Colonic mucosa (tissue), 4 donors: ENCODE results near the gene RAPGEF6. TPM values are rescaled to one million over a fixed set of nuclear protein-coding genes. Genes with fewer than 3 reads are reported as not detected.
"Not testable (repeated sequence)": the region's sequence is repeated elsewhere in the genome, so short reads cannot be mapped to it uniquely, and the experiment has no call there.

ENCODE experiments used
- DNase-seq: peaks from one replicate; pipeline ENCODE4 v3.0.0-alpha.2; 2020
- H3K27ac ChIP-seq: fragments of 200-600 bp; one replicate; pipeline ENCODE4 v1.8.0; 2021
- H3K27me3 ChIP-seq: fragments of 200-600 bp; one replicate; pipeline ENCODE4 v1.8.0; 2021
- H3K36me3 ChIP-seq: fragments of 200-600 bp; one replicate; pipeline ENCODE4 v1.8.0; 2021
- H3K4me1 ChIP-seq: fragments of 200-600 bp; one replicate; pipeline ENCODE4 v1.8.0; 2021; ENCODE audit warnings: mild to moderate bottlenecking
- H3K4me3 ChIP-seq: fragments of 200-600 bp; one replicate; pipeline ENCODE4 v1.8.0; 2021
- H3K9ac ChIP-seq, 2 donors: one replicate each; pipeline ENCODE4 v1.7.0; 2013; ENCODE audit warnings: control low read depth in 2 of 2, low read depth in 2 of 2, low read length in 2 of 2
- H3K9me3 ChIP-seq: fragments of 200-600 bp; one replicate; pipeline ENCODE4 v1.8.0; 2021
- intact Hi-C: fragments of 100-400 bp; cut with DNase I; formaldehyde crosslinking; loops from one replicate; pipeline ENCODE4 v1.14.1; 2022
- total RNA-seq, 2 donors: library from RNA; stranded (reverse); fragmentation: NEBNext Ultra II Directional in 1 of 2; extraction: Animal tissue kit (Norgen Biotek cat#: 25700) in 1 of 2; gene quantifications; one replicate each; pipeline ENCODE4 v1.2.1, GENCODE V29; 2021
- TF ChIP-seq, protein P1 (sequence below): fragments of 200-600 bp; IDR thresholded peaks from one replicate; pipeline ENCODE4 v1.8.0; 2022; ENCODE audit warnings: antibody characterized with exemption, mild to moderate bottlenecking
- donor health status: healthy.
- donor health status: DM: no; HTN: no; CAD: no.
- donor health status: DM: no; HTN: no; CAD: no.

RAPGEF6 gene
- total RNA-seq, 2 donors from 2014 or later = 14.9 to 16.2 TPM

DNA sequence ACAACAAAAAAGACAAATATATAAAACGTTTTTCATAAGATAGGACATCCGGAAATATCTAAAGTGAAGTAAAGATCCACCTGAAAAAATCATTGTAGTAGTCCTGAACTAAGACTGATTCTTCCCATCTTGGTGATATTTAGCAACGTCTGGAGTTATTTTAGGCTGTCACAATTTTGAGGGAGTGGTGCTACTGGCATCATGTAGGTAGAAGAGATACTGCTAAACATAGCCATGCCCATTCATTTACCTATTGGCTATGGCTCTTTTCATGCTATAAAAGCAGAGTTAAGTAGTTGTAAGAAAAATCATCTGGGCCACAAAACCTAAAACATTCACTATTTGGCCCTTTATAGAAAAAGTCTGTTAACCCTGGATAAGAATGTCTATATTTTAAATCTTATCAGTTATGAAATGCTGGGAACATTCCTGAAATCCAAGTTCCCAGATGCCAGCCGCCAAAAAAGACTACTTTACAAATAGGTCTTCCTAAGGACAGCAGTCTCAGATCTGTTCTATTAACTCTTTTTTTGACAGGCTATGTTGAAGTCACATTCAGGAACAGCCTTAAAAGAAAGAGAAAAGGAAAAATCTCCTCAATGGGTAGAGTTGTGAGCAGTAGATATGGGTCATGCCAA lies 27.0 kb downstream of the RAPGEF6 start:
- Histone ChIP-seq H3K27me3 (no peaks in the 10 kb centered on the region), H3K9ac (no peak overlapping the region), H3K4me3 (no peak overlapping the region), H3K4me1 (no peaks in the 10 kb centered on the region), H3K36me3 (no peaks in the 10 kb centered on the region), H3K27ac (no peak overlapping the region), H3K9me3 (no peaks in the 10 kb centered on the region)
- DNase-seq = no peak
- TF ChIP-seq, protein P1, sequence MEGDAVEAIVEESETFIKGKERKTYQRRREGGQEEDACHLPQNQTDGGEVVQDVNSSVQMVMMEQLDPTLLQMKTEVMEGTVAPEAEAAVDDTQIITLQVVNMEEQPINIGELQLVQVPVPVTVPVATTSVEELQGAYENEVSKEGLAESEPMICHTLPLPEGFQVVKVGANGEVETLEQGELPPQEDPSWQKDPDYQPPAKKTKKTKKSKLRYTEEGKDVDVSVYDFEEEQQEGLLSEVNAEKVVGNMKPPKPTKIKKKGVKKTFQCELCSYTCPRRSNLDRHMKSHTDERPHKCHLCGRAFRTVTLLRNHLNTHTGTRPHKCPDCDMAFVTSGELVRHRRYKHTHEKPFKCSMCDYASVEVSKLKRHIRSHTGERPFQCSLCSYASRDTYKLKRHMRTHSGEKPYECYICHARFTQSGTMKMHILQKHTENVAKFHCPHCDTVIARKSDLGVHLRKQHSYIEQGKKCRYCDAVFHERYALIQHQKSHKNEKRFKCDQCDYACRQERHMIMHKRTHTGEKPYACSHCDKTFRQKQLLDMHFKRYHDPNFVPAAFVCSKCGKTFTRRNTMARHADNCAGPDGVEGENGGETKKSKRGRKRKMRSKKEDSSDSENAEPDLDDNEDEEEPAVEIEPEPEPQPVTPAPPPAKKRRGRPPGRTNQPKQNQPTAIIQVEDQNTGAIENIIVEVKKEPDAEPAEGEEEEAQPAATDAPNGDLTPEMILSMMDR = no peak
- intact Hi-C loops = no loop called here

DNA sequence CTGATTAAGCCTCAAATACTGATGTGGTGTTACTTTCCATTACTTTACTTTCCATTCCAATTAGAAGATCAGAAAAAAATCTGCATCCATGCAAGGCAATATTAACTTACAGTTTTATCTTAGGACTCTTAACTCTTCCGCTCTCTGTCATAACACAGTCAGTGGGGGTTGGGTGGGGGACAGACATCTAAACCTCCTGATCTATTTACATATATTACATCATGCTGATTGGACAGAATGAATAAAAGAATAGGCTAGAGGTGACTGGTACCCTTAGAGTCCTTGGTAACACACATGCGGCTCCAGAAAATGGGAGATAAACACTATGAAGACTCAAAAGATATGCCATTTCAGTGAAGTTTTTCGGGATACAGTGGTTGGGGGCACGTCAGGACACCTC lies 27.6 kb downstream of the RAPGEF6 start:
- TF ChIP-seq, protein P1 = no peak
- H3K4me1 ChIP-seq = no peaks in the 10 kb centered on the region
- no peak overlapping the region for H3K4me3 ChIP-seq
- H3K27ac ChIP-seq = no peak overlapping the region
- no peaks in the 10 kb centered on the region for H3K36me3 ChIP-seq
- intact Hi-C loops = no loop called here
- H3K9me3 ChIP-seq = no peaks in the 10 kb centered on the region
- no peak overlapping the region for H3K9ac ChIP-seq
- H3K27me3 ChIP-seq = no peaks in the 10 kb centered on the region
- DNase-seq = no peak

DNA sequence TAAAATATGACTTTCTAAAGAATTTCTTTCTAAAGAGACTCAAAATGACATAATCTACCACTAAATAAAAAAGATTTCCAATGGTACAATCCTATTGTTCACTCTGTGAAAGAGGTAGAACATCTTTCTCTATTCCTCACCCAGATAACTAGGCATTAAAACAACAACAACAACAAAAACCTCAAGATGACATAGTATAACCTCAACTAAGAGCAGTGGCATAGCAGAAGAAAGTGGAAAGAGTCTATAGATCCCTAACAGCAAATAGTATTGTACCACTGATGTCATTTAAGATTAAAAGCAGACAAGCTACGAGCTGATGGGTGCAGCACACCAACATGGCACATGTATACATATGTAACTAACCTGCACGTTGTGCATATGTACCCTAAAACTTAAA lies 29.9 kb downstream of the RAPGEF6 start:
- Histone ChIP-seq H3K4me1 (no peaks in the 10 kb centered on the region), H3K9me3 (no peaks in the 10 kb centered on the region), H3K27me3 (no peaks in the 10 kb centered on the region), H3K36me3 (no peaks in the 10 kb centered on the region), H3K9ac (no peak overlapping the region), H3K27ac (no peak overlapping the region), H3K4me3 (no peak overlapping the region)
- intact Hi-C loops = no loop called here
- TF ChIP-seq, protein P1 = no peak
- DNase-seq = no peak

DNA sequence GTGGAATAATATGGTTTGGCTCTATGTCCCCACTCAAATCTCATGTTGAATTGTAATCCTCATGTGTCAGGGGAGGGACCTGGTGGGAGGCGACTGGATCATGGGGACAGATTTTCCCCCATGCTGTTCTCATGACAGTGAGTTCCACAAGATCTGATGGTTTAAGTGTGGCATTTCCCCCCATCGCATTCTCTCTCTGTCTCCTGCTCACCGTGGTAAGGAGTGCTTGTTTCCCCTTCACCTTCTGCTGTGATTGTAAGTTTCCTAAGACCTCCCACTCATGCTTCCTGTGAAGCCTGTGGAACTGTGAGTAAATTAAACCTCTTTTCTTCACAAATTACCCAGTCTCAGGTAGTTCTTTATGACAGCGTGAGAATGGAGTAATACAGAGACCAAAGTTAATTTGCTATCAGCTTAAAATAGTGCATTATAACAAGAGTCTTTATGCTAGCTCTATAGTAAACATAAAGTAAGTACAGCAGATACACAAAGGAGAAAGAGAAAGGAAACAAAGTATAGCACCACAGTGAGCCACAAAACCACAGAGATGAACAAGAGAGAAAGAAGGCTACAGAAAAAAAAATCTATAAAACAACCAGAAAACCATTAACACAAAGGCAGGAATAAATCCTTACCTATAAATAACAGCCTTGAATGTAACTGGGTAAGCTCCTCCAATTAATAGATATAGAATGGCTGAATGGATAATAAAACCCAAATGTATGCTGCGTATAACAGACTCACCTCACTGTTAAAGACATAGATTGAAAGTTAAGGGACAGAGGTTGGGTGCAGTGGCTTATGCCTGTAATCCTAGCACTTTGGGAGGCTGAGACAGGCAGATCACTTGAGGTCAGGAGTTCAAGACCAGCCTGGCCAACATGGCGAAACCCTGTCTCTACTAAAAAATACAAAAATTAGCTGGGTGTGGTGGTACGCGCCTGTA lies 39.7 kb downstream of the RAPGEF6 start:
- Histone ChIP-seq H3K9ac (no peak overlapping the region), H3K9me3 (no peaks in the 10 kb centered on the region), H3K36me3 (no peaks in the 10 kb centered on the region), H3K4me3 (no peak overlapping the region), H3K4me1 (no peaks in the 10 kb centered on the region), H3K27ac (no peak overlapping the region), H3K27me3 (no peaks in the 10 kb centered on the region)
- no peak for DNase-seq
- intact Hi-C loops = no loop called here
- TF ChIP-seq, protein P1 = no peak

DNA sequence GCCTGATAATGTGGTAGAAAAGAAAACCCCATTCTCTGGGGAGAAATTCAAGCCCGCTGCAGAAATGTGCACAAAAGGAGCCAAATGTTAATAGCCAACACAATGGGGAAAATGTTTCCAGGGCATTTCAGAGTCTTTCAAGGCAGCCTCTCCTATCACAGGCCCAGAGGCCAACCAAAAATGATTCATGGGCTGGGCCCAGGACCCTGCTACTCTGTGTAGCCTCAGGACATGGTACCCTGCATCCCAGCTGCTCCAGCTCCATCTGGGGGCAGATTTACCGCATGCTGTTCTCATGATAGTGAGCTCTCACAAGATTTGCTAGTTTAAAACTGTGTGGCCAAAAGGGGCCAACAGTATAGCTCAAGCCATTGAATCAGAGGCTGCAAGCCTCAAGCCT lies 41.1 kb downstream of the RAPGEF6 start:
- no peaks in the 10 kb centered on the region for H3K9me3 ChIP-seq
- no peaks in the 10 kb centered on the region for H3K27me3 ChIP-seq
- no peak overlapping the region for H3K27ac ChIP-seq
- H3K4me1 ChIP-seq = no peaks in the 10 kb centered on the region
- no peak for DNase-seq
- intact Hi-C loops = no loop called here
- TF ChIP-seq, protein P1 = no peak
- no peak overlapping the region for H3K4me3 ChIP-seq
- H3K9ac ChIP-seq = no peak overlapping the region
- no peaks in the 10 kb centered on the region for H3K36me3 ChIP-seq

DNA sequence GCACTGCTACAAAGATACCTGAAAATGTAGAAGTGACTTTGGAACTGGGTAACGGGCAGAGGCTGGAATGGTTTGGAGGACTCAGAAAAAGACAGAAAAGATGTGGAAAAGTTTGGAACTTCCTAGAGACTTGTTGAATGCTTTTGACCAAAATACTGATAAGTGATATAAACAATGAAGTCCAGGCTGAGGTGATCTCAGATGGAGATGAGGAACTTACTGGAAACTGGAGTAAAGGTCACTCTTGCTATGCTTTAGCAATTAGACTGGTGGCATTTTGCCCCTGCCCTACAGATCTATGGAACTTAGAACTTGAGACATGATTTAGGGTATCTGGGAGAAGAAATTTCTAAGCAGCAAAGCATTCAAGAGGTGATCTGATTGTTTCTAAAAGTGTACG lies 41.6 kb downstream of the RAPGEF6 start:
- H3K27ac ChIP-seq, H3K27me3 ChIP-seq, DNase-seq, H3K9me3 ChIP-seq, H3K36me3 ChIP-seq, H3K4me3 ChIP-seq, H3K9ac ChIP-seq, H3K4me1 ChIP-seq, intact Hi-C loops: not testable (repeated sequence)
